ENCODE data around the gene S100A3. TPM values are rescaled to one million over a fixed set of nuclear protein-coding genes. Genes with fewer than 3 reads are reported as not detected.

Gene S100A3
- total and polyA plus RNA-seq, 4 donors = not detected

- TF ChIP-seq TAF1 (conservative IDR thresholded peaks at IDR 0.05) = no peak
- no peak for TF ChIP-seq ATF3 (IDR thresholded peaks at IDR 0.05)
- TF ChIP-seq RAD21 (IDR thresholded peaks at IDR 0.05) = no peak
- TF ChIP-seq JUND (IDR thresholded peaks at IDR 0.05) = no peak
- no peak for TF ChIP-seq EGR1 (IDR thresholded peaks at IDR 0.05; ENCODE audit: low read depth in 2 of 2)
These were observed 4.9 kb upstream of the S100A3 start (continued) for GRCh38 chr1:153553830-153554541.

- no peak overlapping the region for H3K4me3 ChIP-seq (ENCODE audit: low read depth in 1 of 3, low read length in 3 of 3)
- no peak overlapping the region for H3K9ac ChIP-seq (ENCODE audit: low read depth in 1 of 2, low read length in 2 of 2)
- TF ChIP-seq RXRA (IDR thresholded peaks at IDR 0.05) = no peak
- no peak for TF ChIP-seq JUND (IDR thresholded peaks at IDR 0.05)
- TF ChIP-seq ZBTB33 (IDR thresholded peaks at IDR 0.05) = no peak
- no peak for TF ChIP-seq CTCF (IDR thresholded peaks at IDR 0.05; ENCODE audit: low read depth, low read length, missing input control)
- TF ChIP-seq REST (IDR thresholded peaks at IDR 0.05) = no peak
- H3K27ac ChIP-seq (ENCODE audit: low read depth in 1 of 2, low read length in 2 of 2) = no peak overlapping the region
- DNase-seq (ENCODE audit: low spot score) = no peak
- no peaks in the 10 kb centered on the region for H3K27me3 ChIP-seq (ENCODE audit: control insufficient read depth in 4 of 4, insufficient read depth in 4 of 4, low read length in 3 of 4)
- no peaks in the 10 kb centered on the region for H3K4me1 ChIP-seq (ENCODE audit: control insufficient read depth in 4 of 4, insufficient read depth in 4 of 4, low read length in 3 of 4)
- no peaks in the 10 kb centered on the region for H3K36me3 ChIP-seq (ENCODE audit: control insufficient read depth in 4 of 4, insufficient read depth in 3 of 4, low read depth in 1 of 4, low read length in 3 of 4)
- H3K9me3 ChIP-seq (ENCODE audit: control insufficient read depth in 4 of 4, low read length in 3 of 4) = no peaks in the 10 kb centered on the region
- WGBS = 90% methylated on average over 12 of the region's 12 CpGs
These were observed 4.0 kb upstream of the S100A3 start for GRCh38 chr1:153553096-153553495.

GRCh38 chr1:153552335-153552734 is 3.3 kb upstream of the S100A3 start:
- H3K9me3 ChIP-seq (ENCODE audit: control insufficient read depth in 4 of 4, low read length in 3 of 4) = no peaks in the 10 kb centered on the region
- no peaks in the 10 kb centered on the region for H3K27me3 ChIP-seq (ENCODE audit: control insufficient read depth in 4 of 4, insufficient read depth in 4 of 4, low read length in 3 of 4)
- H3K36me3 ChIP-seq (ENCODE audit: control insufficient read depth in 4 of 4, insufficient read depth in 3 of 4, low read depth in 1 of 4, low read length in 3 of 4) = no peaks in the 10 kb centered on the region
- WGBS = 93% methylated on average over 8 of the region's 8 CpGs
- no peak overlapping the region for H3K27ac ChIP-seq (ENCODE audit: low read depth in 1 of 2, low read length in 2 of 2)
- no peak overlapping the region for H3K4me3 ChIP-seq (ENCODE audit: low read depth in 1 of 3, low read length in 3 of 3)
- H3K9ac ChIP-seq (ENCODE audit: low read depth in 1 of 2, low read length in 2 of 2) = no peak overlapping the region
- DNase-seq (ENCODE audit: low spot score) = no peak
- H3K4me1 ChIP-seq (ENCODE audit: control insufficient read depth in 4 of 4, insufficient read depth in 4 of 4, low read length in 3 of 4) = no peaks in the 10 kb centered on the region
- TF ChIP-seq MAX (IDR thresholded peaks at IDR 0.05) (no peak), GABPA (IDR thresholded peaks at IDR 0.05 in 1 of 2, conservative IDR thresholded peaks at IDR 0.05 in 1 of 2) (no peak), RAD21 (IDR thresholded peaks at IDR 0.05) (no peak), HNF4G (IDR thresholded peaks at IDR 0.05) (no peak), FOXA2 (IDR thresholded peaks at IDR 0.05) (no peak), ATF3 (IDR thresholded peaks at IDR 0.05) (no peak), CTCF (IDR thresholded peaks at IDR 0.05; ENCODE audit: low read depth, low read length, missing input control) (no peak), FOXA1 (IDR thresholded peaks at IDR 0.05) (no peak), REST (IDR thresholded peaks at IDR 0.05) (no peak)
